CD4-positive, alpha-beta T cell treated with Interleukin-1 beta for 1 hour (primary cell): ENCODE results near the gene FOXD4L1.
"Not testable (repeated sequence)": the region's sequence is repeated elsewhere in the genome, so short reads cannot be mapped to it uniquely, and the experiment has no call there.

Source experiments
- DNase-seq, 2 donors: peaks; one replicate each; pipeline ENCODE4 v3.0.0-alpha.2; 2020 to 2022

Gene FOXD4L1

DNA sequence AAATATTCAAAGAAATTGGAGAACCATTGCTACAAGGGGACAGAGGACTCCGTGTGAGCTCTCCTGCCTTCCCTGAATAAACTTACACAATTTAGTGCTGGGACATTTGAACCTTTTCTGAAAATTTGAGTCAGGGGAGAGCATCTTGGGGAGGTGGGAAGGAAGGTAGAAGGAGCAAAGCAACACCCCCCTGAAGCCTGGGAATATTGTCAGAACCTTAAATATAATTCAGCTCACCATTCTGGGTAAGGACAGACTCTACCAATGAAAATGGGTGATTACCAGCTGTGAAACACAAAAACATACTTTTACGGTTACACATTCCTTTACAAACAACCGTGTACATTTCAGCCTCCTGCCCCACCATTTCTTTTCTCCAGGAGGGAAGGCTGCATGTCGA is at the start of gene FOXD4L1:
FOXD4L1 (plus strand) TSS at position 301 of the 400 bp plus-strand sequence. CDS start 592 bp downstream, outside the sequence.
- not testable (repeated sequence) for DNase-seq

DNA sequence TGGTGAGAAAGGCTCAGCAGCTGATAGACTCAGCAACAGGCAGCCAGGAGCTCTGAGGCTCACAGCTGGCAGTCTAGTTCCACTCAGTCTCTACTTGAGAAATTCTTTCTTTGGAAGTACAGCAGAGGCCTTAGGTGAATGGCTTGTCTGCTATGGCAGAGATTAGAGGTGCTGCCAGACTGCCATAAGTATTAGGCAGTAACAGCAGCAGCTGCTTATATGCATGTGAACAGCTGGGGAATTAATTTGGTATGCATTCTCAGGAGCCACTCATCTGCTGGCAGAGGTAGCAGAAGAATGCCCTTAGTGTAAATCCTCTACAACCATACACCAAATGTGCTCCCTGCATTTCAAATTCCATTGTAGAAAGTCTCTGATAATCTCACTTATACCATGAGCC is 32.7 kb upstream of the FOXD4L1 start:
- not testable (repeated sequence) for DNase-seq

DNA sequence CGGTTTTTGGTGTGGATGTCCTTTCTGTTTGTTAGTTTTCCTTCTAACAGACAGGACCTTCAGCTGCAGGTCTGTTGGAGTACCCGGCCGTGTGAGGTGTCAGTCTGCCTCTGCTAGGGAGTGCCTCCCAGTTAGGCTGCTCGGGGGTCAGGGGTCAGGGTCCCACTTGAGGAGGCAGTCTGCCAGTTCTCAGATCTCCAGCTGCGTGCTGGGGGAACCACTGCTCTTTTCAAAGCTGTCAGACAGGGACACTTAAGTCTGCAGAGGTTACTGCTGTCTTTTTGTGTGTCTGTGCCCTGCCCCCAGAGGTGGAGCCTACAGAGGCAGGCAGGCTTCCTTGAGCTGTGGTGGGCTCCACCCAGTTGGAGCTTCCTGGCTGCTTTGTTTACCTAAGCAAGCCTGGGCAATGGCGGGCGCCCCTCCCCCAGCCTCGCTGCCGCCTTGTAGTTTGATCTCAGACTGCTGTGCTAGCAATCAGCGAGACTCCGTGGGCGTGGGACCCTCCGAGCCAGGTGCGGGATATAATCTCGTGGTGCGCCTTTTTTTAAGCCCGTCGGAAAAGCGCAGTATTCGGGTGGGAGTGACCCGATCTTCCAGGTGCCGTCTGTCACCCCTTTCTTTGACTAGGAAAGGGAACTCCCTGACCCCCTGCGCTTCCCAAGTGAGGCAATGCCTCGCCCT is 21.6 kb upstream of the FOXD4L1 start:
- DNase-seq, result not testable (repeated sequence)

DNA sequence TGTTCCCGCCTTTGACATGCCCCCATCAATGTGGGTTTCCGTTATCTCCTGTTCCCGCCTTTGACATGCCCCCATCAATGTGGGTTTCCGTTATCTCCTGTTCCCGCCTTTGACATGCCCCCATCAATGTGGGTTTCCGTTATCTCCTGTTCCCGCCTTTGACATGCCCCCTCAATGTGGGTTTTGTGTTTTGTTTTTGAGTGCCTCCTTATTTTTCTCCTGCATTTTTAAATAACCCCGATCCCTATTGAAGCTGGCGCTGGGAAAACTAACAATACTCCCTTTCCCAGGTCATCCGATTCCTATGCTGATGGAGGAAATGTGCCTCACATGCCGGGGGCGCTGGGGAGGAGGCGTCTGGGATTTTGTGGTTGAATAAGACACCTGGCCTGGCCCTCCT is 1.9 kb upstream of the FOXD4L1 start:
- DNase-seq, result not testable (repeated sequence)

GRCh38 chr2:113499019-113499885 is 787 bp downstream of the FOXD4L1 start:
- not testable (repeated sequence) for DNase-seq

GRCh38 chr2:113499886-113500722 is 1.6 kb downstream of the FOXD4L1 start:
- DNase-seq, result not testable (repeated sequence)

GRCh38 chr2:113500723-113501038 is 2.2 kb downstream of the FOXD4L1 start:
- not testable (repeated sequence) for DNase-seq

DNA sequence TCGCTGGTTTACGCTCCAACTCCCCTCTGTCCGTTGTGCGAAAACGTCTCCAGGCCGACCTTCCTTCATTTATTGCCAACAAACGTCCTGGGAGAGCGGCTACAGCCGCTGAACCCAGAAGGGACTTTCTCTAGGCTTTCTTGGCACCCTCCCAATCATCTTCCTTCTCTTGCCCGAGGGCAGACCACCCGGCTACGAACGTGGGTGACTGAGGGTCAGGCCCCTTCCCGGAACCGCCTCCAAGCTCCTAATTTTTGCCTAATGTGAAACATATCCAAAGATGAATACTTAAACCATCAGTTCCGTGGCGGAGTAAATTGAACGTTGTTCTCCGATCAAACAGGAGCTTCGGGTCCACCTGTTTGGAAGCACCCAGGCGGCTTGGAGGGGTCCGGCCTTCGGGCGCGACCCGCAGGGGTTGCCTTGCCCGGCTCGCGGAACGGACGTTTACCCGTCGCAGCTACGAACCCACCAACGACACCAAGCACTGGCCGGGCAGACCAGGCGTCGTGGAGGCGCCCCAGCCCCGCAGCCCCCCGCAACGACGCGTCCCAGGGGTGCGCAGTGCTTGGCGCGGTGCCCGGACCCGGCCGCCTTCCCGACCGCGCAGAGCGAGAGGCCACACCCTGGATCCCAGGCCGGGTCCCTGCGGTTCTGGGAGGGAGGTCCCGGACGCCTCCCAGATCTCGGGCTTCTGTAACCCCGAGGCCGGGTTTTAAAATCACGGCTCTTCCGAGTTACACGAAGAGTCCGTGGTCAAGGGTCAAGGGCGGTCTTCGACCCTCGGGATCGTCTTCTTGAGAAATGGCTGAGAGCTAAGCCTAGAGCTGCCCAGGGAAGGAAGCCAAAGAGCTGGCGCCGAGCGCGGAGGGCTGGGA is 4.0 kb downstream of the FOXD4L1 start:
- not testable (repeated sequence) for DNase-seq

DNA sequence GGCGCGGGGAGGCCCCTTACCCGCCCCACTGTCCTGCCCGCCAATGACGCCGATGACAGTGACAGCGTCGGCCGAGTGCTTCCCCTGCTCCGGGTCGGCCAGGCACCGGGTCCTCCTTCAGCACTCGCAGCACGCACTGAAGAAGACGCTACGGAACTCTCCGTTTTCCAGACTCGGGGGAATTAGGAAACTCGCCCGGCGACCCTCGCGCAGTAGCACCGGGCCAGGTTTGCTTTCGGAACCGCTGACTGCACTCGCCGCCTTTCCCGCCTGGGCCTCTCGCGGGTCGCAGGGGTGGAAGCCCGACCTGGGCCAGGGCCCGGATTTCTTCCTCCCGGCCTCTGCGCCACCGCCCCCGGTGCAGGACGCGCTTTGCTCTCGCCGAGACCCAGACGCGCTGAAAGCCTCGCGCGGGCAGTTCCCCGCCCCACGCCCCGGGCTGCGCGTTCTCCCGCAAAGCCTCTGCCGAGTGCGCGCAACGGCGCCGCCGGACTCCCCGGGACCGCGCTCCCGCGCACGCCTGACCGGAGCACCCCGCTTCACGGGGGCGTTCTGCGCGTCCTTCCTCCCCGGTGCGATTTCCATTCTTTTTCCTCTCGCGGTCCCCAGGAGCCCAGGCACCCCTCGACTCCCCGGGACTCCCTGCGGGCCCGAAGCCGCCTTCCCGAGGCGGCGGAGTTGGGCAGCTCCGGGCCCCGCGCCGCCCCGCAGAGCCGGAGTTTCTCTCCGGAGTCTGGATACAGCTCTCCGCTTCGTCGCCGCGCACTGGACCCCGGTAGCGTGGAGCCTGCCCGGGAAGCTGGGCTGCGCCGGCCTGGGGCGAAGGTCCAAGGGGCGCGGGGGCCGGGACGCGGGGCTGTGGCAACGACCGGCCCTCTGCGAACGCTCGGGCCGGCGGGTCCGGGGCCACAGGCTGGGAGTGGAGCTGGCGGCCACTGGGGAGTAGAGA is 4.9 kb downstream of the FOXD4L1 start:
- peak; percentile 34 to 46 for DNase-seq

DNA sequence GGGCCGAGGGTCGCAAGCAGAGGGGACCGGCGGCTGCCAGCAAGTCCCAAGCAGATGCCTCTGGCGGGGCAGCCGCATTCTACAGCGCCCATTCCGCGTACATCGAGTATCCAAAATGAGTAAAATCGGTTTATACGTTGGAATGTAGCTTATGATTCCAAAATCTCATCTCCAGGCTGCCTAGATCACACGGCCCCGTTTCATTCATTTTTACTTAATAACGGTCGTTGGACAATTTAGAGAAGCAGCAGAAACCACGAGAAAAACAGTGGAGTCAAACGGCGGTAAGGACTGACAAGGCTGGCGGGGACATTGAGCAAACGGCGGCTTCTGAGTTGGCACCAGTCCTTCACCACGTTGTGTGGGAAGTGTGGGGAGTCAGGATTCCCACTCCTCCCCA is 5.6 kb downstream of the FOXD4L1 start:
- DNase-seq, result not testable (repeated sequence)

- not testable (repeated sequence) for DNase-seq
Measured at GRCh38 chr2:113507394-113508140, 9.1 kb downstream of the FOXD4L1 start.

DNA sequence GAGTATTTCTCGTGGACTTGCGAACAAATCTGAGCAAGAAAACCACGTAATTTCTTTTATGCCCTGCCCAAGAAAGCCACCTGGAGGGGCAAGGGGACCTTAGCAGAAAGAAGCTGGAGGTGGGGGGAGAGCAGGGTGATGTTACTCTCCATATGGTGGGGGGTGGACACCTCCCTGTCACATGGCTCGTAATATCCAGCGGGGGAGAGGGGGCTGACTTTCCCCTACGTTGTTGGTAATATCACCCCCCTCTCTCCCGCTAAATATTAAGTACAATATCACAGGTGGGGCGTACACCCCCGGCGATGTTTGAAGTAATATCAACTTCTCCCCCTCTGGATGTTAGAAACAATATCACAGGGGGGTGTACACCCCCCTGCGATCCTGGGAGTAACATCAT is 9.7 kb downstream of the FOXD4L1 start:
- not testable (repeated sequence) for DNase-seq

DNA sequence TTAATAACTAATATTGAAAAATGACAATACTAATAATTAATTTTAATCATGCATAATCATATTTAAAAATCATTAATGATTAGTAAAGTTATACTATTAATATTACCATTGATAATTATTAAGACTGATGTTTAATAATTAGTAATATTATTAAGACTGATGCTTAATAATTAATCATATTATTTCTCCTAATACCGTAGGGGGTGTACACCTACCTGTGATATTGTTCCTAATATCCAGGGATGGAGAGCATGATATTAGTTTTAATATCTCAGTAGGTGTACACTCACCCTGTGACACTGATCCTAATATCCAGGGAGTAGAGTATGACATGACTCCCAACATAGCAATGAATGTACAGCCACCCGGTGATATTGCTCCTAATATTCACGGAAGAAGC is 12.4 kb downstream of the FOXD4L1 start:
- not testable (repeated sequence) for DNase-seq

- DNase-seq, result not testable (repeated sequence)
Measured at GRCh38 chr2:113511859-113512258, 13.4 kb downstream of the FOXD4L1 start.

GRCh38 chr2:113515457-113515856 is 17.0 kb downstream of the FOXD4L1 start:
- not testable (repeated sequence) for DNase-seq

DNA sequence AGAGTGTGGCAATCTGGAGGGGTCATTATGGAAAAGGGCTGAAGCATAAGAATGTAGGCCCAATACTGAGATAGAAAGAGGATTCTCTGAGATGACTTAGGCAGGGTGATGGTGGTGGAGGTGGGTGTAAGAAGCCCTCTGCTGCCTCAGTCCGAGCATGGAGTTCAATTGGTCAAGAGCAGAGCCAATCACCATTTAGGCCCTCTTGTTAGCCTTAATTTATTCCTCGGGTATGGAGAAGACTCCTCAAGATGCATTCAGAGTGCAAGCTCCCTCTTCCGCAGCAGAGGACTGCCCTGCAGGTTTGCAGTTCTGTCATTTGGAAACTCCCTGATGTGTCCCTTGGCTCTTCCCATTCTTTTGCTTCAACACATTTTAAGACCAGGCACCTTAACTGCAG is 17.5 kb downstream of the FOXD4L1 start:
- not testable (repeated sequence) for DNase-seq

GRCh38 chr2:113517025-113517424 is 18.6 kb downstream of the FOXD4L1 start:
- not testable (repeated sequence) for DNase-seq

GRCh38 chr2:113520837-113521236 is 22.4 kb downstream of the FOXD4L1 start:
- DNase-seq, result not testable (repeated sequence)

DNA sequence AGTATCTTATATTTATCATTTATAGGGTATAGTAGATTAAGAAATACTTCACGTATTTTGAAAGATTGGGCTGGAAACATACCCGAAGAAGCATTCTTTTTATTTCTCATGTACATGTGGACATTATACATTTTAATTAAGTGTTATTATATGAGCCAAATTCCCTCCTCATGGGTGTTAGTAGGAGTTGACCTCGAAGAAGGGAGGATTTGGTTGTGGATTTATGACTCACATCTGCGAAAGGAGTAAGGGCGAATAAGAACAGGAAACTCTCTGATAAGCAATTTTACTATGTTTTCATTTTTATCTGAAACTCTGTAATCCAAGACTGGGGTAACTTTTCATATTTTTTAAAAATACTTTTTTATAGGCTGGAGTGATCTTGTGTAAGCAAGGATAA is 23.0 kb downstream of the FOXD4L1 start:
- not testable (repeated sequence) for DNase-seq

- DNase-seq, result not testable (repeated sequence)
Measured at GRCh38 chr2:113524986-113525385, 26.5 kb downstream of the FOXD4L1 start.
